Stomach (tissue), 4 donors: ENCODE measurements around the gene NOTCH3.

ENCODE experiments used
- POLR2A ChIP-seq, 4 donors: fragments of 450-650 bp; IDR thresholded peaks; one replicate each; pipeline ENCODE4 v1.6.1; 2016; ENCODE audit warnings: antibody characterized with exemption in 4 of 4, control low read depth in 2 of 4, mild to moderate bottlenecking in 1 of 4, moderate library complexity in 1 of 4
- TF ChIP-seq, protein P1 (sequence below), 7 experiments: fragments of 450-650 bp in 4 of 7; fragments of 200-600 bp in 3 of 7; sonication (generic) in 3 of 7; IDR thresholded peaks; one replicate each; pipeline ENCODE4 v1.5.1; 2016 to 2019; ENCODE audit warnings: antibody characterized with exemption in 7 of 7, control low read depth in 2 of 7, mild to moderate bottlenecking in 1 of 7

DNA sequence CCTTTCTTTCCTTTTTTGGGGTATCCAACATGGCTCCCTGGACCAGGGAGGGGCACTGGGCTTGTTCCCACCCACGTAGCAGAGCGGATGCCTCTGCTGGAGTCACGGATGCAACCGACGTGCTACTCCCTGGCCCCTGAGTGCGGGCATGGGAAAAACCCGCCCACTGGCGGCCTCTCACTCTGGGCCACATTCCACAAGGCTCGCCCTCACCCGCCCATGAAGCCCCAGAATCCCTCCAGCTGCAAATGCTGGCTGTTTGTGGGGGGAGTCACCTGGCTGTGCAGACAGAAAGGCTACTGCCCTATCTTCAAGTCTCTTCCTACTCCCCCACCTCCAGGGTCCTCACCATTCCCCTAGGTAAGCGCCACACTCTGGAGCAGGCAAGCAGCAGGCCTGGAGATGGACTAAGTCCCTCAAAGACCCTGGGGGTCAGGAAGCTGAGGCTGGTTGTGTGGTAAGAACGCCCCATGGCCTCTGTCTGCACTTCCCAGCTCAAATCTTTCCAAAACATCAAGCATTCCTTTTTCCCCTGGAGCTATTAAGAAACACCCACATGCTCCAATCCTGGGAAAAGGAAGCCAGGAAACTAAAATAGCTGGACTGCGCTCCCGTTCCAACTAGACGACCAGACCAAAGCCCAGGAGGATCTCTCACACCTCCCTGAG lies 49.3 kb upstream of the NOTCH3 start:
- TF ChIP-seq POLR2A (IDR thresholded peaks at IDR 0.05) = no peak
- TF ChIP-seq, protein P1, sequence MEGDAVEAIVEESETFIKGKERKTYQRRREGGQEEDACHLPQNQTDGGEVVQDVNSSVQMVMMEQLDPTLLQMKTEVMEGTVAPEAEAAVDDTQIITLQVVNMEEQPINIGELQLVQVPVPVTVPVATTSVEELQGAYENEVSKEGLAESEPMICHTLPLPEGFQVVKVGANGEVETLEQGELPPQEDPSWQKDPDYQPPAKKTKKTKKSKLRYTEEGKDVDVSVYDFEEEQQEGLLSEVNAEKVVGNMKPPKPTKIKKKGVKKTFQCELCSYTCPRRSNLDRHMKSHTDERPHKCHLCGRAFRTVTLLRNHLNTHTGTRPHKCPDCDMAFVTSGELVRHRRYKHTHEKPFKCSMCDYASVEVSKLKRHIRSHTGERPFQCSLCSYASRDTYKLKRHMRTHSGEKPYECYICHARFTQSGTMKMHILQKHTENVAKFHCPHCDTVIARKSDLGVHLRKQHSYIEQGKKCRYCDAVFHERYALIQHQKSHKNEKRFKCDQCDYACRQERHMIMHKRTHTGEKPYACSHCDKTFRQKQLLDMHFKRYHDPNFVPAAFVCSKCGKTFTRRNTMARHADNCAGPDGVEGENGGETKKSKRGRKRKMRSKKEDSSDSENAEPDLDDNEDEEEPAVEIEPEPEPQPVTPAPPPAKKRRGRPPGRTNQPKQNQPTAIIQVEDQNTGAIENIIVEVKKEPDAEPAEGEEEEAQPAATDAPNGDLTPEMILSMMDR (IDR thresholded peaks at IDR 0.05) = no peak
